ENCODE measurements around the gene RPS6KC1.

The RPS6KC1 gene

DNA sequence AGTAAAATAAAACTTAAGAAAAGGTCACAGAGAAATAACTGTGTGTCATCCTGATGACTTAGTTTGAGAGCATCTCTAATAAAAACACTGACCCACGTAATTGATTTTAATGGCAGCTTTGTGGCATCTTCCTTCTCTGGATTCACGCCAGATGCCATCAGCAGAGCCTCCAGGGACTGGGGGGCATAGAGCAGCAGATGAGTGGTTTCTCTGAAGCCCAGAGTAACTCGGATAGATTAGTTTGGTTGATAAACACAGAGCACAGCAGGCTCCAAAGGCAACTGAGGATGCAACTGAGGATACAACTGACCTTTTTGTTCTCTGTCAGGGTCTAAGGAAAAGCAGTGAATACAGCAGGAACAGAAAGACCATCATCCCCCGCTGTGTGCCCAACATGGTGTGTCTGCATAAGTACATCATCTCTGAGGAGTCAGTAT, 180.8 kb downstream of the RPS6KC1 start:
- peak; percentile 74 for DNase-seq

GRCh38 chr1:213242883-213243282, 191.8 kb downstream of the RPS6KC1 start:
- DNase-seq = no peak

GRCh38 chr1:213244664-213245091, 193.6 kb downstream of the RPS6KC1 start:
- DNase-seq = peak; percentile 50

DNA sequence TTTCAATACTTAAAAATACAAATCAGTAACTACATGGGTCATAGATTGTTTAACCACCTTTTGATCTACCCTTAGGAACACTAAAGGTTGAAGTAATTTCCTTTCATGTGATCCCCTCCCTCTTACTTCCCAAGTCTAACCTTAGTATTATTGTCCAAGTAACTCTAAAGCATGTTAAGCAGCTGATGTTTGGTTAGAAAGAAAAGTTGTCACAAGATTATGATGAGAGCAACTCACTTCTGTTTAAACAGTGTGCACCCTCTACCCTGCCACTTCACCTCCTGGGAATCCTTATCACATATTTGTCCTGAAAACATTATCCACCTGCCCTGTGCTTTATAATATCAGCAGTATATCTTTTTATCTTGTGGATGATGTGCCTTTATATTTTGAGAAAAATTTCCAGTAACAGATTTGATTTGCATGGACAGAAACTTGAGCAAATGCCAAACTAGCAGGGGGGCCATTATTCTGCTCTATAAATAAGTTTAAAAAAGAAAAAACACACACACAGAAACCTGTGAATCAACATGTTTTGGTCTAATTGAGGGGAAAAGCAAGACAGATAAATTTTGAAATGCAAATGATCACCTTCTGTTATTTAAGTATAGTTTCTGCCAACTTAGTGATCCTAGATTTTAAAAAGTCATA, 194.3 kb downstream of the RPS6KC1 start:
- no peak for DNase-seq

- DNase-seq = no peak
Measured at GRCh38 chr1:213247038-213247437, 196.0 kb downstream of the RPS6KC1 start.

GRCh38 chr1:213249395-213249794, 198.4 kb downstream of the RPS6KC1 start:
- DNase-seq = no peak

- DNase-seq = no peak
Measured at GRCh38 chr1:213250041-213250440, 199.0 kb downstream of the RPS6KC1 start.

DNA sequence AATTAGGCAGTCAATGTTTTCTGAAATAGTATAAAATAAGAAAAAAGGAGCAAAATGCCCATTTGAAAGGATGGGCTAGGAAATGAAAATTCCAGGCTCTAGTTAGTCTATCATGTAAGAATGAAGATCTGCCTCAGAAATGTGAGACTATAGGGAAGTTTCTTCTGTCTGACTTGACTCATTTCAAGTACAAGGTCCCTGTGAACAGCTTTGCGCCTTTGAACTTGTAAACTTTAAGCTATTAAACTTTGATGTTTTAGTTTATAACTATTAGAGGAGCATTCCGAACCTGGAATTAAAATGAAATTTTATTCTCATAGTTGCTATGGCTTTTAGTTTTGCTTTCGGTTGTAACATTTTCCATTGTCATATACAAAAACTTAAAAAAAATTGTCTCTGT, 199.4 kb downstream of the RPS6KC1 start:
- no peak for DNase-seq

DNA sequence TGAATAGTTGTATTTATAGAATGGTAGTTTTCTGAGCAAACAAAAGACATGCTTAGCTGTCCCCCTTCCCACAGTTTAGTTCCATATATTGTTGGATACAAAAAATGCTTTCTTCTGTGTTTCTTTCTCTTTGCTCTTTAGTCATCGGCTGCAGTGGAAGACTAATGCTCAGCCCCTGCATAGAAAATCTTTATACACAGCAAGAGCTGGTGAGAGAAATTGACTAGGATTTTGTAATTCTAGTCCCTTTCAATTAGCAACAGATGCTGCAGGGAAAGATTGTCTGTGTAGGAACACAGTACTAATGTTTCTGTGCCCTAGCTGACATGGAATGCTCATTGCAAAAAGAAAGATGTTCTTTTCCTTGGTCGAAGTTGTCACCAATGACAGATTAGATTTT, 200.9 kb downstream of the RPS6KC1 start:
- DNase-seq = no peak

- DNase-seq = no peak
Measured at GRCh38 chr1:213256438-213257087, 205.5 kb downstream of the RPS6KC1 start.

GRCh38 chr1:213260311-213261075, 209.5 kb downstream of the RPS6KC1 start:
- DNase-seq = no peak

- DNase-seq = no peak
Measured at GRCh38 chr1:213264531-213264930, 213.5 kb downstream of the RPS6KC1 start.

DNA sequence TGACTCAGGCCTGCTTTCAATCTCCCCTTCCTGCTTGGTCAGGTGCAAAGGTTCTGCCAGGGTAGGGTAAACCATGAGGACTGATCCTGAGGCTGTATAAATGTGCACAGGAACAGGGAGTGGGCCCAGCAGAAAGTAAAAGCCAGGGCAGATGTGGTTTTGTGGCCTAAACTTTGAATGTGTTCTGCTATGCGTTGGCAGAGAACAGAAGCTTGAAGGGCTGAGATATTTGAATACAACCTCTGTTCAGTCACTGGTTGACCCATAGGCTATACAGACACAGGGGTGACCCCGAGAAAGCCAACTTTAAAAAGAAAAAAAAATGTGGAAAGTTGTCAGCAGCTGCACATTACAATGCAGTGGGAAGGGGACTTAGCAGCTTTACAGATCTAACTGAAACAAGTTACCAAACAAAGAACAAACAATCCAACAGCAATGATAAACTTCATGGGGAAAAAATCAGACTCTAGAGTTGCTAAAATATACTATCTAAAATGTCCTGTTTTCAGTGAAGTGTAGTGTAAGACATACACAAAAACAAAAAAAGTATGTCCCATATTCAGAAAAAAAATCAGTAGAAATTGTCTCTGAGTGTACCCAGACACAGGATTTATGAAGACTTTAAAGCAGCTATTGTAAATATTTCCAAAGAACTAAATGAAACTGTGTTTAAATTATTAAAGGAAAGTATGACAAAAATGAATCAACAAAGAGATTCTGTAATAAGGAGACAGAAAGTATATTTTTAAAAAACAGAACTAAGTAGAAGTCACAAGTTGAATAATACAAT, 216.1 kb downstream of the RPS6KC1 start:
- DNase-seq = no peak

DNA sequence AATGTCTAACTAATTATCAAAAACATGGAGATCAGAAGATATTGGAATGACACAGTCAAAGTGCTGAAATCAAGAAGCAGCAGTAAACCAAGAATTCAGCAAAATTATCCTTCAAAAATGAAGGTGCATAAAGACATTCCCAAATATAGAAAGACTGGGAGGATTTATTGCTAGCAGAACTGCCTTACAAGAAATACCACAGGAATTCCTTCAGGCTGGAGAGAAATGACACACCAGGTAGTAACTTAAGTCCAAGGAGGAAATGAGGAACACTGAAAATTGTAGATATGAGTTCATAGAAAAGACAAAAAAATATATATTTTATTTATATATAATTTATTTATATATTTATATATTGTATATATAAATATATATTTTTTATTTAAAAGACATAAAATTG, 217.2 kb downstream of the RPS6KC1 start:
- DNase-seq = peak; percentile 67

DNA sequence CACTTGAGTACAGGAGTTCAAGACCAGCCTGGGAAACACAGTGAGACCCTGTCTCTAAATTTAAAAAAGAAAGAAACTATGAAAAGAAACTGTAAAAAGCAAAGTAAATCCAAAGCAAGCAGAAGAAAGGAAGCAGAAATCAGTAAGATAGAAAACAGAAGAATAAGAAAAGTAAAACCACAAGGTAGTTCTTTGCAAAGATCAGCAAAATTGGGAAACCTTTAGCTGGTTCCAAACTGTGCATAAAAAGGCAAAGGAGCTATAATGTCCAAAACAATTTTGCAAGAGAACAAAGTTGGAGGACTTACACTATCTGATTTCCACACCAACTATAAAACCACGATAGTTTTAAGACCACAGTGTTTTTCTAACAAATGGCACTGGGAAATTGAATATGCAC, 218.8 kb downstream of the RPS6KC1 start:
- no peak for DNase-seq

GRCh38 chr1:213273546-213273945, 222.5 kb downstream of the RPS6KC1 start:
- peak; percentile 8 for DNase-seq

- no peak for DNase-seq
Measured at GRCh38 chr1:213274140-213274539, 223.1 kb downstream of the RPS6KC1 start.

DNA sequence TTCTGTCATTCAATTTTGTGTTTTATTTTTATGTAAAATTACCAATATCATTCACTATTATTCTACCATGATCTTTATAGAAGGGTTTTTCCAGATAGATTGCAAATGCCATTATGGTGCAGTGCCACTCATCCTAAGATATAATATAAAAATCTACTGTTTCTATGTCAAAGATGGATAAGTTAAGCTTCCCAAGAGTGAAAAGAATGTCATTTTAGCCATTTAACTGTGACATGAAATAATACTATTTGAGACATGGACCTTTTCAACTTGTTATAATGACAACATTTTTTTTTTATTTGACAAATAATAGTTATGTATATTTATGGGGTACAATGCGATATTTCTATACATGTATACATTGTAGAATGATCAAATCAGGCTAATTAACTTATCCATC, 224.3 kb downstream of the RPS6KC1 start:
- no peak for DNase-seq

GRCh38 chr1:213276236-213276635, 225.2 kb downstream of the RPS6KC1 start:
- DNase-seq = no peak

- DNase-seq = no peak
Measured at GRCh38 chr1:213277036-213277435, 226.0 kb downstream of the RPS6KC1 start.

GRCh38 chr1:213279410-213279809, 228.4 kb downstream of the RPS6KC1 start:
- DNase-seq = no peak

- no peak for DNase-seq
Measured at GRCh38 chr1:213281640-213282301, 230.7 kb downstream of the RPS6KC1 start.

Measured in fibroblast of skin of back (primary cell).